Suprapubic skin (tissue), 4 donors: ENCODE data around the gene RPIA.

Experiments used
- CTCF ChIP-seq, 2 donors: fragments of 200-600 bp in 1 of 2; fragments of 450-650 bp in 1 of 2; sonication (generic) in 1 of 2; IDR thresholded peaks; one replicate each; pipeline ENCODE4 v1.5.1; 2016 to 2019; ENCODE audit warnings: antibody characterized with exemption in 2 of 2, mild to moderate bottlenecking in 1 of 2, moderate library complexity in 1 of 2
- EP300 ChIP-seq: sonication (generic); formaldehyde crosslinking; IDR thresholded peaks from one replicate; pipeline ENCODE4 v1.6.1; 2017; ENCODE audit warnings: antibody characterized with exemption
- POLR2A ChIP-seq, 2 donors: fragments of 450-650 bp; IDR thresholded peaks; one replicate each; pipeline ENCODE4 v1.6.1; 2017; ENCODE audit warnings: antibody characterized with exemption in 2 of 2, mild to moderate bottlenecking in 2 of 2, moderate library complexity in 2 of 2
- POLR2AphosphoS5 ChIP-seq, 3 donors: sonication (generic); formaldehyde crosslinking; IDR thresholded peaks; one replicate each; pipeline ENCODE4 v1.6.1; 2017; ENCODE audit warnings: antibody characterized with exemption in 3 of 3

GRCh38 chr2:88698027-88698413 is 6.5 kb downstream of the RPIA start:
- TF ChIP-seq CTCF (IDR thresholded peaks at IDR 0.05) (no peak), POLR2AphosphoS5 (IDR thresholded peaks at IDR 0.05) (no peak), EP300 (no peak), POLR2A (IDR thresholded peaks at IDR 0.05) (no peak)
